Aorta (tissue), 5 donors: Measurements from ENCODE around the gene NUAK1. TPM values are rescaled to one million over a fixed set of nuclear protein-coding genes. Genes with fewer than 3 reads are reported as not detected.
A peak's percentile ranks its signal among the peaks of the same experiment; 100 is the strongest.

Experiments
- ATAC-seq: fragments of 200-7000 bp; cut with Tn5 transposase; one replicate; pipeline ENCODE4 v1.9.1; 2022; ENCODE audit warnings: moderate library complexity; ENCODE audit not compliant: low FRiP score
- DNase-seq, 2 donors: peaks; one replicate each; pipeline ENCODE4 v3.0.0-alpha.2; 2020
- H3K27ac ChIP-seq, 2 donors: one replicate each; pipeline ENCODE4 v1.5.1; 2013; ENCODE audit warnings: low read length in 2 of 2, mild to moderate bottlenecking in 2 of 2, moderate library complexity in 2 of 2, control low read depth in 1 of 2, inconsistent platforms in 1 of 2, low read depth in 1 of 2
- H3K27me3 ChIP-seq, 2 donors: one replicate each; pipeline ENCODE4 v1.6.1; 2013; ENCODE audit warnings: control low read depth in 1 of 2, low read length in 1 of 2, mild to moderate bottlenecking in 1 of 2, moderate library complexity in 1 of 2; ENCODE audit not compliant: insufficient read depth in 2 of 2, control insufficient read depth in 1 of 2
- H3K36me3 ChIP-seq, 2 donors: one replicate each; pipeline ENCODE4 v1.6.1; 2013; ENCODE audit warnings: control low read depth in 1 of 2, low read length in 1 of 2, mild to moderate bottlenecking in 1 of 2; ENCODE audit not compliant: insufficient read depth in 2 of 2, control insufficient read depth in 1 of 2
- H3K4me1 ChIP-seq, 2 donors: one replicate each; pipeline ENCODE4 v1.6.1; 2013; ENCODE audit warnings: low read length in 2 of 2, control low read depth in 1 of 2, mild to moderate bottlenecking in 1 of 2, moderate library complexity in 1 of 2; ENCODE audit not compliant: insufficient read depth in 2 of 2, control insufficient read depth in 1 of 2
- H3K4me3 ChIP-seq, 2 donors: one replicate each; pipeline ENCODE4 v1.5.1; 2013; ENCODE audit warnings: low read length in 2 of 2, control low read depth in 1 of 2, mild to moderate bottlenecking in 1 of 2
- H3K9me3 ChIP-seq: one replicate; pipeline ENCODE4 v1.6.1; 2013; ENCODE audit warnings: mild to moderate bottlenecking, low read length; ENCODE audit not compliant: control insufficient read depth
- WGBS, 2 donors: extraction: QIAGEN DNeasy Blood & Tissue Kit; methylation state at CpG; one replicate each; pipeline ENCODE4 v1.1.7; 2013; 5-methylcytosine and 5-hydroxymethylcytosine counted together
- intact Hi-C, 2 donors: fragments of 100-400 bp; cut with DNase I; formaldehyde crosslinking; loops; one replicate each; pipeline versions ENCODE4 v1.14.2 to v1.15.0; 2022
- polyA plus RNA-seq, 2 donors: library from polyadenylated mRNA; stranded (reverse); fragments of 200-250 nt; gene quantifications; one replicate each; pipeline ENCODE4 v1.2.3, GENCODE V29; 2013
- total RNA-seq, 2 donors: library from RNA; stranded (reverse); fragmentation: NEBNext Ultra II Directional; extraction: Animal tissue kit (Norgen Biotek cat#: 25700); gene quantifications; one replicate each; pipeline ENCODE4 v1.2.1, GENCODE V29; 2021
- donor health status: healthy with polysubstance abuse.
- donor health status: Bipolar disorder and iron deficiency.
- donor health status: DM: no; HTN: no; CAD: no.
- donor health status: DM: no; HTN: no; CAD: no.
- donor health status: DM: yes; HTN: yes; CAD: no.

NUAK1 gene
- total and polyA plus RNA-seq, 4 donors, result 5.3 to 37.7 (median 18.5) TPM

DNA sequence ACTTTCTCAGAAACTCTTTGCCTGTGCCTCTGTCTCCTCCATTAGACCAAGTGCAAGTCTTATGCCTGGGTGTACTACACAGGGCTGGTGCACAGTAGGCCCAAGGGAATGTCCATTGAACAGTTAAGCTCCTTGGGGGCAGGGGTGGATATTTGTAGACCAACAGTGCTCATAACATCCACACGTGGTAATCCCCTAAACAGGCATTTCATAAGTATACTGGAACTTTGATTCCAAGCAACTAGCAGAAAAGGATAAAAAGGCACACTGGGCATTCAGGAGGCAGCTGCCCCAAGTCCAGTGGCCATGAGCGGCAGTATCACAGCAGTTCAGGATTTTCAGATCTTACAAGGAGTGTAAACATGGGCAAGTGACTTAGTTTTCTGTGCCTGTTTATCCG, 16.8 kb downstream of the NUAK1 start:
- intact Hi-C loops, result loop anchor here in 1 of 2 donors (5.0 kb wide), 1 partner anchor 40 kb away; no protein-coding TSS in a partner anchor
- H3K4me1 ChIP-seq, result peaks cover 12 to 20% of the 10 kb centered on the region in 2 donors
- WGBS, 2 donors, result 73 to 78% methylated on average over 3 of the region's 3 CpGs

GRCh38 chr12:106120519-106121105, 18.1 kb downstream of the NUAK1 start:
- Histone ChIP-seq H3K27ac (peak overlapping the region; percentile 10 to 77), H3K4me1 (peaks cover 10 to 22% of the 10 kb centered on the region in 2 donors), H3K9me3 (no peaks in the 10 kb centered on the region), H3K27me3 (no peaks in the 10 kb centered on the region), H3K36me3 (no peaks in the 10 kb centered on the region), H3K4me3 (no peak overlapping the region)
- 54 to 59% methylated on average over 8 of the region's 8 CpGs for WGBS, 2 donors
- intact Hi-C loops, result loop anchor here in 1 of 2 donors (5.0 kb wide), 1 partner anchor 38 kb away; no protein-coding TSS in a partner anchor
- DNase-seq (no peak), ATAC-seq (no peak)

More for the DNA sequence above, 16.8 kb downstream of the NUAK1 start:
- no peak overlapping the region for H3K4me3 ChIP-seq
- peak overlapping the region; percentile 73 to 96 for H3K27ac ChIP-seq
- no peaks in the 10 kb centered on the region for H3K36me3 ChIP-seq
- DNase-seq, result no peak
- H3K9me3 ChIP-seq, result no peaks in the 10 kb centered on the region
- H3K27me3 ChIP-seq, result no peaks in the 10 kb centered on the region
- no peak for ATAC-seq

DNA sequence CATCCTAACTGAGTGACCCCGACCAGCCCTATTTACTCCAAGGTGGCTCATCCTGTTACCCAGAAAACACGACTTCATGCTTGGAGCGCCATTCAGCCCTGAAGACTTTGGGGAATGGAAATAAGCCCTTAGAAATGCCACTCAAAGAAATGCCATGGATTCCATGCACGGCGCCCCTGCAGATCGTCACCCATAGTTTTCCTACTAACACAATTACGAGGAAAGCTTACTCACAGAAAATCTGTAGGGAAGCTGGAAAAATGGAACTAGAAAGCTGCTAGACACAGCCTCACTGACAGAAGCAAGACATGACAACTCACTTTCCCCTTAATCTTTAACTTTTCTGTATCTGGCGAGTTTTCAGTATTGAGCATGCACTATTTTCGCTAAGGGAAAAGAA, 19.5 kb downstream of the NUAK1 start:
- intact Hi-C loops, result no loop called here
- Histone ChIP-seq H3K27ac (peak overlapping the region in 1 of 2 donors; percentile 1), H3K4me1 (peaks cover 9 to 24% of the 10 kb centered on the region in 2 donors), H3K27me3 (no peaks in the 10 kb centered on the region), H3K36me3 (no peaks in the 10 kb centered on the region), H3K4me3 (no peak overlapping the region), H3K9me3 (no peaks in the 10 kb centered on the region)
- DNase-seq (no peak), ATAC-seq (no peak)
- 46 to 55% methylated on average over 9 of the region's 9 CpGs for WGBS, 2 donors

DNA sequence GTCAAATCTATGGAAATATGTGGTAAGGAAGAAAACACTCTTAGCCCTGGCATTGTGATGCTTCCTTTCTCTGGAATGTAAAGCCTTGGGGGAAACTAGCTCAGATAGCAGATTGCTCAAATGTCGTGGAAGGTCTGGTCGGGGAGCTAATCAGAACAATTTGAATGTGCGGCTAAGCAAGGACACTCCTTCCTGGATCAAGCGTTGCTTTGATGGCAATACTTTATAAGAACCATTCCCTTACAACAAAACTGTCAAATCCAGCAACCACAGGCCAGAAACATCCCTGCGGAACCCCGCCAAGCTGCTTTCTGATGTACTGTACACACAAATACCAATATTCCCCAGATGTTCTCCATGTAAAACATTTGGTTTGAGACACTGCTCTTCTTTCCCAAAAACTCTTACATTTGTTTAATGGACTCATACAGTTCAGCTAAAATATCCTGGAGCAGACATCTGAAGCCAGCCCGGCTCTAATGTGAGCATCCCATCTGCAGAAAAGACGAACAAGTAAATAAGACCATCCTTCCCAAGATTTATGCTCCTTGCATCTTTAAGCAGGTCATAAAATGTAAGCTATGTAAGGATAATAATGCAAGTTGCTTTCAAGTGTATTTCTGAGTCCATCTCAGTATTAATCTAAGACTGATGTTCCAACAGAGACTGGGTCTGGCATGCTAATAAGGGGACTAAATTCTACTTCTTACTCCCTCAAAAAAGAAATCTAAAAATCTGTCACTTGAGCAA, 20.2 kb downstream of the NUAK1 start:
- Histone ChIP-seq H3K27me3 (no peaks in the 10 kb centered on the region), H3K36me3 (no peaks in the 10 kb centered on the region), H3K4me1 (peaks cover 9 to 24% of the 10 kb centered on the region in 2 donors), H3K9me3 (no peaks in the 10 kb centered on the region), H3K27ac (peak overlapping the region in 1 of 2 donors; percentile 38), H3K4me3 (no peak overlapping the region)
- ATAC-seq (no peak), DNase-seq (no peak)
- intact Hi-C loops, result no loop called here
- 83 to 89% methylated on average over 8 of the region's 8 CpGs for WGBS, 2 donors

DNA sequence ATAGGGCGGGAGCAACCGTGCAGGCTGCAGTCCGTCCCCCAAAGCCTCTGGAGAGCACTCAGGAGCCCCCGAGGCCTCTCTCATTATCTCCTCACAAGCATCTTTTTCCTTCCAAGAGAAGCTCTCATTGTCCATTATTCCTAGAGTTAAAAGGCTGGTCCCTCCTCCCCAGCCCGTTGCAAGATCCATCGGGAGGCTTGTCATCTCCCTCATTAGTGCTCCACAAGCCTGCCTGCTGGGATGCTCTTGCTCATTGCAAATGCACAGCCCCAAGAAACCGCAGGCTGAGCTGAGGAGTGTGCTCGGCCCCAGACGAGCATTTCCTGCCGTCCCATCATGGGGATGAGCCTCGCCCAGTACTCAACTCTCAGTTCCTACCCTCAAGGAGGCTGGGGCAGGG, 23.3 kb downstream of the NUAK1 start:
- Histone ChIP-seq H3K36me3 (no peaks in the 10 kb centered on the region), H3K4me3 (no peak overlapping the region), H3K27ac (no peak overlapping the region), H3K27me3 (no peaks in the 10 kb centered on the region), H3K9me3 (no peaks in the 10 kb centered on the region), H3K4me1 (peaks cover 4 to 20% of the 10 kb centered on the region in 2 donors)
- intact Hi-C loops, result no loop called here
- no peak for DNase-seq
- ATAC-seq, result no peak
- 89 to 93% methylated on average over 11 of the region's 11 CpGs for WGBS, 2 donors

DNA sequence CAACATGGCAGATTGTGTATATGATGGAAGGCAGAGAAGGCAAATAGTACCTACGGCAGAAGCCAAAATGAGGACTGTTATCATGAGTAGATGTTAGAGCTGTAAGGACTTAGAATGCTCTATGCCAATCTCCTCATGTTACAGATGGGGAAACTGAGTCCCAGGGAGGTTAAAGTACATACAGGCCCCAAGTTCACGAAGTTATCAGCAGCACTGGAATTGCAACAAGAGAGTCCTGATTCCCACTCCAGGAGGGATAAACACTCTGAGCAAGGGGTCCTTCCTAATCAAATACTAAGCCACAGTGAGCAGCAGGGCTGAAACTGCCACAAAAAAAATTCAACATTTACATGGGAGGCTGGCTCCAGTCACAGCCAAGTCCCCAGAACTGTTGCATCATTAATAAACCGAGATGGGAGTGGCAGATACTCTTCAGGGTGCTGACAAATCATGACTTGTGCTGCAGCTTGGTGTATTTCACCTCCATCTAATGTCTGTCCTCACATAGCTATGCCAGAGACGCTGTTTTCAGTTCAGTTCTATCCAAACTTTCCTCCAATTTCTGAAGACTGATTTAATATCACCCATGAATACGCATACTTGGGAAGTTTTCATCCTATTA, 24.2 kb downstream of the NUAK1 start:
- ATAC-seq, result peak; percentile 44
- peaks cover 2 to 15% of the 10 kb centered on the region in 2 donors for H3K4me1 ChIP-seq

GRCh38 chr12:106113824-106114446, 24.8 kb downstream of the NUAK1 start:
- H3K27ac ChIP-seq, result peak overlapping the region; percentile 91
- peak; percentile 66 for ATAC-seq

More for the DNA sequence above, 24.2 kb downstream of the NUAK1 start:
- Histone ChIP-seq H3K27me3 (no peaks in the 10 kb centered on the region), H3K27ac (peak overlapping the region; percentile 50 to 81), H3K36me3 (no peaks in the 10 kb centered on the region), H3K9me3 (no peaks in the 10 kb centered on the region), H3K4me3 (no peak overlapping the region)
- intact Hi-C loops, result no loop called here
- no peak for DNase-seq
- WGBS, 2 donors, result 60 to 65% methylated on average over 5 of the region's 5 CpGs

GRCh38 chr12:106113446-106113823, 25.3 kb downstream of the NUAK1 start:
- no peak for DNase-seq
- no peak for ATAC-seq
- no peaks in the 10 kb centered on the region for H3K36me3 ChIP-seq
- H3K27ac ChIP-seq, result peak overlapping the region; percentile 91
- 17 to 38% methylated on average over 1 of the region's 1 CpG for WGBS, 2 donors
- H3K9me3 ChIP-seq, result no peaks in the 10 kb centered on the region
- intact Hi-C loops, result no loop called here
- H3K4me1 ChIP-seq, result peaks cover 7 to 11% of the 10 kb centered on the region in 2 donors
- no peak overlapping the region for H3K4me3 ChIP-seq
- H3K27me3 ChIP-seq, result no peaks in the 10 kb centered on the region

More at GRCh38 chr12:106113824-106114446, 24.8 kb downstream of the NUAK1 start:
- 14% methylated on average over 10 of the region's 10 CpGs for WGBS, 2 donors
- H3K4me3 ChIP-seq, result no peak overlapping the region
- no peaks in the 10 kb centered on the region for H3K27me3 ChIP-seq
- intact Hi-C loops, result no loop called here
- H3K9me3 ChIP-seq, result no peaks in the 10 kb centered on the region
- H3K4me1 ChIP-seq, result peaks cover 5 to 15% of the 10 kb centered on the region in 2 donors
- DNase-seq, result no peak
- no peaks in the 10 kb centered on the region for H3K36me3 ChIP-seq
